ENCODE results near the gene DCTN4. TPM values are rescaled to one million over a fixed set of nuclear protein-coding genes. Genes with fewer than 3 reads are reported as not detected.

DCTN4 gene
- total RNA-seq, 1 donor from 2014 or later: 33.7 TPM

DNA sequence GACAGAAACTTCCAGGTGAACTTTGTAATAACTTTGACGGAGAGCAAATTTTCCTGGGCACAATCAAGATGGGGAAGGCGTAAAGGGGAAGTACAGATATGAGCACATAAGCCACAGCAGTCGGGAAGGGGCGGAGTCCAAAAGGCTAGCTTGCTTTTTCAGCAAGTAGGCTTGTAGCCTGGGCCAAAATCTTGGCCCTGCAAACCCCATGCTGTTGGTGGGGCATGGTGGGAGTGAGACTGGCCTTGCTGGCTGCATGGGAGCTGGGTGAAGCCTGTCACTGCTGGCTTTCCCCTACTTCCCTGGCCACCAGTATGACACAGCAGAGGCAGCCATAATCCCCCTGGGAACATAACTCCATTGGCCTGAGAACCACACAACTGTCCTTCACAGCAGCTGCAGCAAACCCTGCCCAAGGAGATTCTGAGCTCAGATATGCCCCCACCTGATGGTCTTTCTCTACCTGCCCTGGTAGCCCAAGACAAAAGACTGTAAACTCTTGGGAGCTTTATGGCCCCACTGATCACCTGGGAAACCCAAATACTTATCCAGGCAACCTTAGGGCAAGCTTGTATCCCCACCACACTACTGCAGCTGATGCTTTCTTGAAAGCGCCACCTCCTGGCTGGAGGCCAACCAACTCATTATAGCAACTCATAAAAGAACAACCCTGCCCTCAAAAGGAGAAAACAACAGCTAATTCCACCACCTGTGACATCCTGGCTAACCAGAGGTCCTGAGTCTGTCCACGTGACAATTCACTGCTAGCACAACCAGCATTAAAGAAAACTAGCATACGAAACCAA, 24.0 kb downstream of the DCTN4 start:
- DNase-seq: no peak

- no peak for DNase-seq
Observed at GRCh38 chr5:150731669-150732242, 27.1 kb downstream of the DCTN4 start.

- no peak for DNase-seq
Observed at GRCh38 chr5:150729859-150730258, 29.0 kb downstream of the DCTN4 start.

DNA sequence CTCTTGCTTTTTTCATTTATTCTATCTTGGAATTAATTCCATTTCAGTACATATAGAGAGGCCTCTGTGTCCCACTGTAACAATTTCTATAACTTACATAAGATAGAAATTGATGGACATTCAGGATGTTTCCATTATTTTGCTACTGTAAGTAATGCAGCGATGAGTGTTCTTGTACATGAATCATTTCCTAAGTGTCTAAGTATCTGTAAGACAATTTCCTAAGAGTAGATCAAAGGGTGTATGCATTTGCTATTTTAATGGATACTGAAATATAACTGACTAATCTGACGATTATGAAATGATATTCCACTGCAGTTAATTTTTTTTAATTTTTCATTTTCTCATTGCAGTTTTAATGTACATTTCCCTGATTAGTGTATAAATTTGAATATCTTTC, 35.0 kb downstream of the DCTN4 start:
- DNase-seq: peak; percentile 28

DNA sequence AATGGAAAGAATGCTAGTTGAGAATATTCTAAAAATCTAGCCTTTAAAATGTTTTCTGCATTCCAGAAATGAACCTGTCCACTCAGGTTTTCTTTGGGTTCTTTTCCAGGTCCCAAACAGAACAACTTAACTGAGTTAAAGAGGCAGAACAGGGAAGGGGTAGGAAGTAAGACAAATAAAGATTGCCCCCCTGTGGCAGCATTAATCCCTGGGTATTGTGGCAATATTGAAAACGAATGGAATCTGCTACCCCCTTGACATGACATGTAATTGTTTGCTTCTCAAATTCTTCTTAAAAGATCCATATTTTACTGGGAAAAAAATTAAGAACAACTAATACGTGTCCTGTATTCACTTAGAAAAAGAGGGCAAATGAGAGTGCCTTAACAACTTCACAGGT, 48.7 kb downstream of the DCTN4 start:
- peak; percentile 44 for DNase-seq

GRCh38 chr5:150706776-150707390, 51.9 kb downstream of the DCTN4 start:
- DNase-seq: peak; percentile 81

DNA sequence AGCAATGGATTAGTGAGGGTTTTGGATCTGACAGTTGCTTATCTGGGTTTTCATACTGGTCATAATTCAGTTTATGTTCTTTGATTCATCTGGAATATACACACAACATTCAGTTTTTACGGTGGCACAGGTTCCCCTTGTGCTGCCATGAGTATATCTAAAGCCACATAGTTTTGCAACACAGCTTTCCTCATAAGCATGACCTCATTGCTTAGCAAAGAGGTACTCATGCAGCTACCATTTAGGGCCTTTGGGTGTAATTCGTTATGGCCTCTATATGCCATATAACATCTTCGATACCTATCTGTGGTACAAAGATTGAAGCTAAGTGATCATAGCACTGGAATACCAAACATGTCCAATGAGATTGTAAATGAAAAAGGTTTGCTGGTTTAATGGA, 55.1 kb downstream of the DCTN4 start:
- DNase-seq: no peak

DNA sequence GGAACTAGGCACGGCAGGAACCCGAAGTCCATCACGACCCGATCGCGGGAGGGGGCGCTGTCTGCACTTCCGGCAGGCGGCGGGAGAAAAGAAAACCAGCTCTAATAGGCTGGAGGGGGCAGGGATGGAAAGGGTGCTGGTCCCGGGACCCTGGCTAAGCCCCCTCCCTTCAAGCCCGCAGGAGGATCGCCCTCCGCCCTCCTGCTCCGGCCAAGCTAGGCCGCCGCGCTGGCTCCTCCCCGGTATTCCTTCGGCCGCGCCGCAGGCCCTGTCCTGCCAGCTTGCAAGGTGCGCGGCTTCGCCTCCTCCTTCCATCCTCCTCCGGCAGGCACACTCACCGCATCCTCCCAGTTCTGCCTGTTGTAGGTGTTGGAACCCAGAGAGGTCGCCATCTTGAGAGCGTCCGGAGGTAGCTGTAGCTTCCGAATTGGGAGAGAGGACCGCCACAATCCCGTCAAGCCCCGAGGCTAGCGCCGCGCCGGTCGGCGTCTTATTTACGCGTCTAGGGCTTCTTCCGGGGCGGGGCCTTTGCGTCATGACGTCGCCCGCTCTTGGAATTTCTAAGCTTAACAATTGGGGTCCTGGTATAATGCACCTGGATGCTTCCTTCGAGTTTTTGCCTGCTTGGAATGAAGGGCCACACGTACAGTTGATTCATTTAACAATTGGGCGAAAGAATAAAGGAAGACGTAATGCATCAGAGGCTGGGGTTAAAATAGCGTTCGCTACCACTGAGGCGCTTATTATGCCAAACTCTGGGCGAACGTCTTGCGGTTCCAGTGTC, 58.0 kb downstream of the DCTN4 start, which contains the start of gene RBM22:
Gene RBM22 (minus strand): TSS at position 469 of the 784 bp plus-strand sequence. CDS start 77 bp downstream, at position 392.
- DNase-seq: peak; percentile 93

DNA sequence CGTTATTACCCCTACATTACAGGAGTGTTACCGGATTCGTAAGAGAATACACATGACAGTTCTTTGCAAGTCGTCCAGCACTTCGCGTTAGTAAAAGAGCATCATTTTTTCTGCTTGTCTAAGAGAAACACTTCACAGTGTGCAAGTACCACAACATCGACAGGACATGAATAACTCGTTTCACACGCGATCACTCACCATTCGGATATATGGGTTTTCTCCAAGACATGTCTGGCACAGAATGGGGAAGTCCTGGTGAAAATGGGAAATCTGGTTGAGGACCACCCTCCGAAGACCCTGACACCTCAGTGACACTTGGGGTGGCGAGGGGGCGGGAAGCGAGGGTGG, 58.6 kb downstream of the DCTN4 start:
- DNase-seq: no peak

DNA sequence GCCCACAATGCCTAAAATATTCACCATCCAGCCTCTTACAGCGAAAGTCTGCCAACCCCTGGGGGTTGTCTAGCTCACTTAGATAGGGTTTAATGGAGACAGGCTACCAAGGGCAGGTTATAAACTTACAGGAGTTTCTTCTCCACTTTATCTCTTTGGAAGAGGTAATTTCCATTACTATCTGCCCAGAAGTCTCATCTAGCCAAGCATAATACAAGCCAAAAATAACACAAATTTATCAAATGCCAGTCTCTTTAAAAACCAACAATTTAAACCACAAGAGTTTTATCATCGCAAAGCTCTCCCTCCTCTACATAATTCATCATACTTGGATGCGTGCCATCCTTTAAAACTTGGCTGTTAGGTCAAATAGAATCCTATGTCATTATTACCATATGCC, 64.2 kb downstream of the DCTN4 start:
- no peak for DNase-seq

DNA sequence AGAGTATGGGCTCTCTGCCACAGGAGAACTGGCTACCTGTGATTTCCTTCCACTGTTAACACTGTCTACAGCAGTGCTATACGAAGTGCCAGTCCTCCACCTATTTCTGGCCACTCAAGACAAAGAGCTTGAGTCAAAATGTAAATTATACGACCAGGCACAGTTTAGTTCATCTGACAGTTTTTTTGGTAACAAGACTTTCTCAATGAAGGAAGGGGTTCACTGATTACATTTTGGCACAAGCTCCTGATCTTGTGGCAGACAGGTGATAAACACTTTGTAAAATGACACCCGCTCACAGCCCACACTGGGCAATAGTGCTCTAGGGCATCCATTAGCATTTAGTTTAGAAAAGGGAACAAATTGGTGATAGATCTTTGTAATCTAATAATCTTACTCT, 66.5 kb downstream of the DCTN4 start:
- DNase-seq: no peak

GRCh38 chr5:150690760-150691159, 68.1 kb downstream of the DCTN4 start:
- DNase-seq: no peak

DNA sequence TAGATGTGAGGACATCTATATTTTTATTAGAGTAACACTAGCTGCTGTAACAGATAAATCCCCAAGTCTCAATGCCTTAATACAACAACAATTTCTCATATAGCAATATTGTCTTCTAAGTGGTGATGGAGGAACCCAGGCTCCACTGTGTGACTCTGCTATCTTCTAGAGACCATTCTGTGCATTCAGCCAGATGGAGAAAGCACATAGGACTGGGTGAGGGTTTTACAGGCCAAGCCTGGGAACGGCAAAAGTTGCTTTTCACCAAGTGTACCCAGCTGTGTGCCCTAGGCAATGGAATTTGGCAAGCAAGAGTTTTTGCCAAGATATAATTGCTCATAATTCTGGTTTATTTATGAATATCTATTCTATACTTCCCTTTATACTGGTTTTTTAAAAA, 69.7 kb downstream of the DCTN4 start:
- no peak for DNase-seq

DNA sequence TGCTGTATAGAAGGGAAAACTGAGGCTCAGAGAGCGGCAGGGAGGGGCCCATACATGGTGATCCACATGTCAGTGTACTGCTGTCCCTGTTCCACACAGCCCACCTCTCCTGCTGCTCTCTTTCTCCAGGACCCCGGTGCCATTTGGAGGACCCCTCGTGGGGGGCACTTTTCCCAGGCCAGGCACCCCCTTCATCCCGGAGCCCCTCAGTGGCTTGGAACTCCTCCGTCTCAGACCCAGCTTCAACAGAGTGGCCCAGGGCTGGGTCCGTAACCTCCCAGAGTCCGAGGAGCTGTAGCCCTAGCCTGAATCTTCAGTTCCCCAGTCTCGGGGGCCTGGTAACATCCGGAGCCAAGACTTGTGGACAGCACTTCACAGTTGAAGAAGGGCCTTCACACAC, 82.2 kb downstream of the DCTN4 start:
- no peak for DNase-seq

DNA sequence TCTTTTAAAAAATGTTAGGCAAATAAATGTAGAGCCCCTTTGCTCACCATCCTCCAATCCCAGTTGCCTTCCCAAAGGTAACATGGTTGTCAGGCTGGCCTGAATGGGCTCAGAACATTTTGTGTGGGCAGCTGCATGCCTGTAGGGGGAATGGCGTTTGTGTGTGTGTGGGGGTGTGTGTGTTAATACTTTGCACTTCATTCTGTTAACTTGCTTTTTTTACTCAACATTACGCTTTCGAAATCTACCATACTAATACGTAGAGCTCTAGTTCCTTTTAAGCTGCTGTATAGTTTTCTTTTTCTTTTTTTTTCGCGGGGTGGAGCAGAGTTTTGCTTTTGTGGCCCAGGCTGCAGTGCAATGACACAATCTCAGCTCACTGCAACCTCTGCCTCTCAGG, 83.7 kb downstream of the DCTN4 start:
- no peak for DNase-seq

GRCh38 chr5:150674341-150674821, 84.4 kb downstream of the DCTN4 start:
- no peak for DNase-seq

DNA sequence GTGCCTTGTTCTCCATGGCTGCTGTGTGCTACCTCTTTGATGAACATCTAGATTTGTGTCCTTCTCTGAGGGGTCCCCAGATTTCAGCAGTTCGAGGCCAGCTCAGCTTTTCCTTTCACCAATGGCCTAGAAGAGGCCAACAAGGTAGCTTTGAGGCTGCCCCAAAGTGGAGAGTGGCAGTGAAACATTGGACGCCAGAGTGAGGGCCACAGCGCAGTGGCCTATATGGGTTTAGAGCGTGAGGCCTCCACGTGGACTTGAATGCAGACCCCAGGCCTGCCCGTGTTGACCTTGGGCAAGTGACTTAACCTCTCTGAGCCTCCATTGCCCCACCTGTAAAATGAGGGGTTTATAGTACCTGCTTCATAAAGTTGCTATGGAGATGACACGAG, 85.9 kb downstream of the DCTN4 start:
- no peak for DNase-seq

DNA sequence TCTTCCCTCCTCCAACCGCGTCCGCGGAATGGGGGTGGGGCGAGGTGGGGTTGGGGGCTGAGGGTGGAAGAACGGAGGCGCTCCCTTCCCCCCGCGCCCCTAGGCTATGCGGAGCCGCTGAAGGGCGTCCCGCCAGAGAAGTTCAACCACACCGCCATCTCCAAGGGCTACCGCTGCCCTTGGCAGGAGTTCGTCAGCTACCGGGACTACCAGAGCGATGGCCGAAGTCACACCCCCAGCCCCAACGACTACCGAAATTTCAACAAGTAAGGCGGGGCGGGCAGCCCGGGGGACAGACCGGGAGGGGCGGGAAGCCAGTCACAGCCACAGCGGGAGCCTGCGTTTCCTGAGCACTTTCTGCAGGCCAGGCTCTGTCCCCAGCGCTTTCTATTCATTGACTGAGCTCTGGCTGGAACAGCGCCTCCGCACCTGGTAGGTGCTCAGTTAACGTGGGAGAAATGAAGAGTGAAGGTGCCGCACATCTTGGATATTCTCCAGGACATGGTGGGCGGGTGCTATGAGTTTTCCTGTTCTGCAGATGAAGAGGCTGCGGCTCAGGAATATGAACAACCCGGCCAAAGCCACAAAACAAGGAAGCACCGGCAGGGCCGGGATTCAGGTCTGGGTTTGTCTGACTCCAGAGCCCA, 86.5 kb downstream of the DCTN4 start:
- peak; percentile 49 for DNase-seq

- DNase-seq: no peak
Observed at GRCh38 chr5:150671509-150672236, 87.1 kb downstream of the DCTN4 start.

DNA sequence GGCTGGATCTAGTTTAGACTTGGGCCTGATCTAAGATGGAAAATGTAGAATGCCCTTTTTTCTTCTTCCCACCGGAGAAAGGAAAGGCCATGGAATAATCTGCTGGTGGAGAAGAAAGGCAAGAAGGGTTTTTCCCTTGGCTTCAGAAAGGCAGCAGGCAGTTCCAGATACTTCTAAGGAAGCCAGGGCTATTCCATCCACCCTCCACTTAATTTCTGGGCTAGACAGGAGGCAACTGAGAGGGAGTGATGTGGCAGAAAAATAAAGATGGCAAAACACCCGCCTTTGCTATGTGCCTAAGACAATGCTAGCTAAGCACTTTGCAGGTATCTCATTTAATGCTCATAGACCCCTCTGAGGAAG, 87.9 kb downstream of the DCTN4 start:
- DNase-seq: no peak

- no peak for DNase-seq
Observed at GRCh38 chr5:150670275-150670947, 88.4 kb downstream of the DCTN4 start.

Measured in dermis blood vessel endothelial cell (primary cell).